Osteocyte (in vitro differentiated cells): Measurements from ENCODE around the gene PLXDC2. TPM values are rescaled to one million over a fixed set of nuclear protein-coding genes. Genes with fewer than 3 reads are reported as not detected.

Experiments used
- DNase-seq: peaks from one replicate; pipeline ENCODE4 v3.0.0; 2021; ENCODE audit warnings: mixed read lengths; ENCODE audit not compliant: unreplicated experiment; ENCODE audit errors: extremely low spot score
- H3K27ac Mint-ChIP-seq: one replicate; pipeline ENCODE4 v1.8.0; 2021; ENCODE audit warnings: mild to moderate bottlenecking, mixed read lengths; ENCODE audit not compliant: unreplicated experiment
- H3K27me3 Mint-ChIP-seq: one replicate; pipeline ENCODE4 v1.8.0; 2021; ENCODE audit warnings: mixed read lengths; ENCODE audit not compliant: unreplicated experiment
- H3K36me3 Mint-ChIP-seq: one replicate; pipeline ENCODE4 v1.8.0; 2021; ENCODE audit warnings: mixed read lengths; ENCODE audit not compliant: unreplicated experiment
- H3K4me1 Mint-ChIP-seq: one replicate; pipeline ENCODE4 v1.8.0; 2021; ENCODE audit warnings: mixed read lengths; ENCODE audit not compliant: unreplicated experiment
- H3K4me3 Mint-ChIP-seq: one replicate; pipeline ENCODE4 v1.8.0; 2021; ENCODE audit warnings: mild to moderate bottlenecking, moderate library complexity, mixed read lengths; ENCODE audit not compliant: unreplicated experiment
- H3K9me3 Mint-ChIP-seq: one replicate; pipeline ENCODE4 v1.8.0; 2021; ENCODE audit warnings: mixed read lengths; ENCODE audit not compliant: unreplicated experiment
- CTCF ChIP-seq: fragments of 200-600 bp; sonication (generic); IDR thresholded peaks from 2 replicates; pipeline ENCODE4 v1.5.0; 2021; ENCODE audit warnings: antibody characterized with exemption, mild to moderate bottlenecking, moderate library complexity
- total RNA-seq: library from RNA; stranded (reverse); gene quantifications from 2 replicates; pipeline ENCODE4 v1.2.1, GENCODE V29; 2021

Gene PLXDC2
- total RNA-seq, 1 donor from 2014 or later = 33.2 TPM

DNA sequence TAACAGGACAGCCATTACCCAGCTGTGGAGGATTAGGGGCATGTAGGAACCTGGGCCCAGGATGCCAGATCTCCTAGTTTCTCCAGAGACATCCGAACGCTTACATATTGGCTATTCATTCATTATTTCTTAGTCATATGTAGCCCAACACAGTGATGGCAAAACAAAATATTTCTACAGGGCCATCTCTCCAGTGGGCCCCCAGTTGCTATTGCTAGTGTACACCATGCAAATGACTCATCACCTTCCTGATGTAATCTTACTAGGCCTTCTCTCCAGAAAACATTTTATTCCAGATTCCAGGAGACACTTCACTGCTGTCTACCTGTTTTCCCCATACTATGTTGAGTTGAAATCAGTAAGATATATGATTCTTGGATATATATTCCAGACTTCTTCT, 201.7 kb downstream of the PLXDC2 start:
- no peaks in the 10 kb centered on the region for H3K27me3 Mint-ChIP-seq
- no peak for TF ChIP-seq CTCF
- no peaks in the 10 kb centered on the region for H3K4me1 Mint-ChIP-seq
- H3K4me3 Mint-ChIP-seq = no peak overlapping the region
- H3K27ac Mint-ChIP-seq = no peak overlapping the region
- peaks cover 8% of the 10 kb centered on the region for H3K9me3 Mint-ChIP-seq
- no peak for DNase-seq
- no peaks in the 10 kb centered on the region for H3K36me3 Mint-ChIP-seq

GRCh38 chr10:20020677-20021076, 204.4 kb downstream of the PLXDC2 start:
- Mint-ChIP-seq H3K4me3 (no peak overlapping the region), H3K4me1 (no peaks in the 10 kb centered on the region), H3K9me3 (peaks cover 3% of the 10 kb centered on the region), H3K36me3 (no peaks in the 10 kb centered on the region), H3K27me3 (no peaks in the 10 kb centered on the region), H3K27ac (no peak overlapping the region)
- no peak for TF ChIP-seq CTCF
- no peak for DNase-seq

- Mint-ChIP-seq H3K27me3 (no peaks in the 10 kb centered on the region), H3K27ac (no peak overlapping the region), H3K4me1 (no peaks in the 10 kb centered on the region), H3K36me3 (no peaks in the 10 kb centered on the region), H3K4me3 (no peak overlapping the region), H3K9me3 (no peaks in the 10 kb centered on the region)
- no peak for DNase-seq
- no peak for TF ChIP-seq CTCF
Measured at GRCh38 chr10:20029523-20029922, 213.3 kb downstream of the PLXDC2 start.

- DNase-seq = no peak
- no peak for TF ChIP-seq CTCF
- Mint-ChIP-seq H3K4me3 (no peak overlapping the region), H3K27me3 (no peaks in the 10 kb centered on the region), H3K9me3 (no peaks in the 10 kb centered on the region), H3K27ac (no peak overlapping the region), H3K36me3 (no peaks in the 10 kb centered on the region), H3K4me1 (no peaks in the 10 kb centered on the region)
Measured at GRCh38 chr10:20033476-20033875, 217.2 kb downstream of the PLXDC2 start.

DNA sequence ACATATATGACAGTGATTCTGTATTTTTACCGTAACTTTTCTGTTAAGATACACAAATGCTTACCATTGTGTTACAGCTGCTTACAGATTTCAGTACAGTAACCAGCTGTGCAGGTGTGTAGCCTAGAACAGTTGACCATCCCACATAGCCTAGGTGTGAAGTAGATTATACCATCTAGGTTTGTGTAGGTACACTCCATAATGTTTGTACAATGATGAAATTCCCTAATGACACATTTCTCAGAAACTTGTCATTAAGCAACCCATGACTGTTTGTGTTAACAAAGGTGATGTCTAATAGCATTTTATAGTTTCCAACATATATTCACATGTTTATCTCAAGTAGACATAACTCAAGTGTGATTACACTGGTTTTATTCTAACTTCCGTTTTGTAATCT, 218.5 kb downstream of the PLXDC2 start:
- Mint-ChIP-seq H3K27me3 (no peaks in the 10 kb centered on the region), H3K4me3 (no peak overlapping the region), H3K36me3 (no peaks in the 10 kb centered on the region), H3K4me1 (no peaks in the 10 kb centered on the region), H3K9me3 (no peaks in the 10 kb centered on the region), H3K27ac (no peak overlapping the region)
- TF ChIP-seq CTCF = no peak
- DNase-seq = no peak
